D721Med (cell line): Measurements from ENCODE around the gene RCCD1.

ENCODE experiments used
- DNase-seq: peaks from one replicate; pipeline ENCODE4 v3.0.0; 2011; ENCODE audit warnings: low spot score; ENCODE audit not compliant: insufficient read length
- FAIRE-seq: peaks from 2 replicates; lab custom pipeline; 2011; peaks lifted over from hg19 to GRCh38; lab: Jason Lieb, UNC
- TF ChIP-seq, protein P1 (sequence below): IDR thresholded peaks from 2 replicates; pipeline ENCODE4 v1.5.1; 2012; ENCODE audit warnings: mild to moderate bottlenecking, control low read depth; ENCODE audit not compliant: insufficient read depth; ENCODE audit errors: missing control alignments

Gene RCCD1

GRCh38 chr15:90959894-90960293 is 5.2 kb downstream of the RCCD1 start:
- TF ChIP-seq, protein P1, sequence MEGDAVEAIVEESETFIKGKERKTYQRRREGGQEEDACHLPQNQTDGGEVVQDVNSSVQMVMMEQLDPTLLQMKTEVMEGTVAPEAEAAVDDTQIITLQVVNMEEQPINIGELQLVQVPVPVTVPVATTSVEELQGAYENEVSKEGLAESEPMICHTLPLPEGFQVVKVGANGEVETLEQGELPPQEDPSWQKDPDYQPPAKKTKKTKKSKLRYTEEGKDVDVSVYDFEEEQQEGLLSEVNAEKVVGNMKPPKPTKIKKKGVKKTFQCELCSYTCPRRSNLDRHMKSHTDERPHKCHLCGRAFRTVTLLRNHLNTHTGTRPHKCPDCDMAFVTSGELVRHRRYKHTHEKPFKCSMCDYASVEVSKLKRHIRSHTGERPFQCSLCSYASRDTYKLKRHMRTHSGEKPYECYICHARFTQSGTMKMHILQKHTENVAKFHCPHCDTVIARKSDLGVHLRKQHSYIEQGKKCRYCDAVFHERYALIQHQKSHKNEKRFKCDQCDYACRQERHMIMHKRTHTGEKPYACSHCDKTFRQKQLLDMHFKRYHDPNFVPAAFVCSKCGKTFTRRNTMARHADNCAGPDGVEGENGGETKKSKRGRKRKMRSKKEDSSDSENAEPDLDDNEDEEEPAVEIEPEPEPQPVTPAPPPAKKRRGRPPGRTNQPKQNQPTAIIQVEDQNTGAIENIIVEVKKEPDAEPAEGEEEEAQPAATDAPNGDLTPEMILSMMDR: no peak
- DNase-seq: no peak
- FAIRE-seq: no peak

DNA sequence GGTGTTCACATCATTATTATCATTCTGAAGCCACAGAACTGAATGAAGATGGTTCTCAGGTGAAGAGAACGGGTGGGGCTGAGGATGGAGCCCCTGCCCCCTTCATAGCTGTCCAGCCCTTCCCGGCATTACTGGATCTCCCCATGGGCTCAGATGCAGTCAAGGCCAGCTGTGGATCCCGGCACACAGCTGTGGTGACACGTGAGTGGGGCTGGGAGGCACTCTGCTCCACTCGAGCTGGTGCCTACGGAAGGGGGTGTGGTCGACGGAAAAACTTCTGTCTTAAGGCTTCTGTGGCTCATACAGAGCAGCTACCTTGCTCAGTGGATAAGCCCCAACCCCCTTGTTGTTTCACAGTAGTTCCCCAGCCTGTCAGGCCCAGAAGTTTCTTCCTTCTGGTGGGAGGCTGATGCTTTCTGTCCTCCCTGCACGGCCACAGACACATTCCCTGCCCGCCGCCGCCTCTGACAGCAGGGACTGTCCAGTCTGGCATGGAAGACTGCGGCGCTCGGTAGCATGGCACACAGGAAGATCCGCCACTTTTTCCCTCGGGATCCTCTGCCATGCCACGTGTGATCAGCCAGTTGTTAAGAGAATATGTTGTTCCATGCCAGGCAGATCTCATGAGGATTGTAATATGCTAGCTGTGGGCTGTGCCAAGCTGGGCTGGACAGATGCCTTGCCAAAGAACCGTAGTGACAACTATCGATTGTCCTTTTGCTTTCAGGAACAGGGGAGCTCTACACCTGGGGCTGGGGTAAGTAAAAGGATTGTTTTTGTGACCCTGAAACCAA is 5.8 kb downstream of the RCCD1 start:
- TF ChIP-seq, protein P1: no peak
- DNase-seq: no peak
- no peak for FAIRE-seq

DNA sequence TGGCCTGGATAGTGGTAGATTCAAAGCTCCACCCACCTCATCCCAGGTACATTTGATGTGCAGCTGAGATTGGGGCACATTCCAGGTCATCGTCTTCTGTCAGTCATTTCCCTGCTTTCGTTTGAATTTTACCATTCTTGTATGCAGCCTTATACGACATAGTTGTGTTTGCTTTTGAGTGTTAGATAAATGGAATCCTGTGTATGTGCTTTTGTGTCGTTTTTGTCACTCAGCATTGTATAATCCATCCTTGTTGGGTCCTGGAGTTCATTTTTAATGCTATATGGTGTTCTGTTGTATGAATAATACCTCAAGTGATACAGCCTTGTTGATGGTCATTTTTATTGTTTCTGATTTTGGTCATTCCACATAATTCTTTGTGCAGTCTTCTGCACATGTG is 7.3 kb downstream of the RCCD1 start:
- TF ChIP-seq, protein P1: no peak
- no peak for DNase-seq
- FAIRE-seq: no peak

- TF ChIP-seq, protein P1: no peak
- FAIRE-seq: no peak
Measured at GRCh38 chr15:90966262-90966661, 11.6 kb downstream of the RCCD1 start.

GRCh38 chr15:90967206-90967605 is 12.5 kb downstream of the RCCD1 start:
- TF ChIP-seq, protein P1: no peak
- FAIRE-seq: no peak
- no peak for DNase-seq

More at GRCh38 chr15:90966262-90966661, 11.6 kb downstream of the RCCD1 start:
- no peak for DNase-seq

- no peak for FAIRE-seq
- TF ChIP-seq, protein P1: no peak
- no peak for DNase-seq
Measured at GRCh38 chr15:90968434-90968833, 13.8 kb downstream of the RCCD1 start.

- no peak for DNase-seq
- TF ChIP-seq, protein P1: no peak
Measured at GRCh38 chr15:90970274-90970673, 15.6 kb downstream of the RCCD1 start.

More at GRCh38 chr15:90970274-90970673, 15.6 kb downstream of the RCCD1 start:
- FAIRE-seq: no peak
